HG03460 (cell line): ENCODE measurements around the gene MEX3B.
"Not testable (repeated sequence)": the region's sequence is repeated elsewhere in the genome, so short reads cannot be mapped to it uniquely, and the experiment has no call there.

ENCODE experiments used
- ATAC-seq: cut with Tn5 transposase; IDR thresholded peaks from one replicate; pipeline ENCODE4 v1.9.1; 2021; ENCODE audit not compliant: unreplicated experiment

Gene MEX3B

GRCh38 chr15:82051664-82052063, 5.8 kb upstream of the MEX3B start:
- no peak for ATAC-seq

GRCh38 chr15:82048811-82049210, 3.0 kb upstream of the MEX3B start:
- ATAC-seq, result no peak

GRCh38 chr15:82047453-82048400, 1.9 kb upstream of the MEX3B start:
- ATAC-seq, result no peak

DNA sequence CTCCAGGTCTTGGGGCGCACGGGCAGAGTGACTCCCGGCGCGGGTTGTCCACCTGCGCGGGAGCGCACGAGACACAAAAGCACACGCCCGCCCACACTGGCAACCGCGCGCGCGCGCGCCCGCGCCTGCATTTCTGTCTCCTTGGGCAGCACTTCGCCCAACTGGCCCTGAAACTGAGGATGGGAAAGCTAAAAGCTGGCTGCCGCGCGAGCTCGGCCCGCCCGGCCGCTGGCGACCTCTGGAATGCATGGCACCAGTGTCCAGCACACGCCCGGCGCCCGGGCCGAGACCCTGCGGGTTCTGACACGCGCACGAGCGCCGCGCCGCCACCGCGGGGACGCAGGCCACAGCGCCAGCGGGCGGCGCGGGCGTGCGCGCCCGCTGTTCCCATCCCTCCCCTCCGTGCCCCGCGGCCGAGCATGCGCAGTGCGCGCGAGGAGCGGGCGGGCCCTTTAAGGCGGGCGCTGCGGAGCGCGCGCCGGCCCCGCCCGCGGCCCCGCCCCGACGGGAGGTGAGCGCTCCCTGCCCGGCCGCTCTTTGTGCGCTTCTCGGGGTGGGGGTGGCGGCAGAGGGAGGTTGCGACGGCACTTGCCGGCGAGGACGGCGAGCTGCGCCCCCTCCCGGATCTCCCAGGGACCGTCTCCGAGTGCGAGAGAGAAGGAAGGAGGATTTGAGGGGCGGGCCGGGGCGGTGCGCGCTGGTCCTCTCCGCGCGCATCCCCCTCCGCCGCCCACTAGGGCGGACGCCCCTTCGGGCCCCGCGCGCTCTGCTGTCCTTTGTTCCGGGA, 1.0 kb upstream of the MEX3B start:
- ATAC-seq, result peak; percentile 53

- peak; percentile 5 for ATAC-seq
Measured at GRCh38 chr15:82045179-82045891, 483 bp downstream of the MEX3B start.

- ATAC-seq, result no peak
Measured at GRCh38 chr15:82044373-82045178, 1.2 kb downstream of the MEX3B start.

- no peak for ATAC-seq
Measured at GRCh38 chr15:82043796-82044372, 1.9 kb downstream of the MEX3B start.

GRCh38 chr15:82043130-82043673, 2.6 kb downstream of the MEX3B start:
- ATAC-seq, result no peak

DNA sequence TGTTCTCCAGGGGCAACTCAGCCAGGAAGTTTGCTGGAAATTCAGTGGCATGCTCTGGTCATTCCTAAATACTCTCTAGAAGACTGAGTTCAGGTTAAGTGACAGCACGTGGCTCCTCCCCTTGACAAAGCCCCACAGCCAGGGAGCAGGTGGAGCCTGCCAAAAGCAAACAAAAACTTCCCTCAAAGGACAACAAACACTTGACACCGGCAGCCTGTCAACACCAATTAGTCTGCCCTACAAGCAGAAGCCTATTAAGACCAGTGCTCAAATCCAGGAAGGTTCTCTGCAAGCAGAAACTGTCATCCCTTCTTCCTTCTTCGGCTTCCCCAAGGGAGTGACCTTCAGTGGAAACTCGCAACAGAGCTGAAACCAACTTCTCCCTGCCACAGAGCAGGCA, 5.0 kb downstream of the MEX3B start:
- no peak for ATAC-seq

GRCh38 chr15:82040390-82040789, 5.4 kb downstream of the MEX3B start:
- ATAC-seq, result no peak

GRCh38 chr15:82039871-82040270, 5.9 kb downstream of the MEX3B start:
- no peak for ATAC-seq

DNA sequence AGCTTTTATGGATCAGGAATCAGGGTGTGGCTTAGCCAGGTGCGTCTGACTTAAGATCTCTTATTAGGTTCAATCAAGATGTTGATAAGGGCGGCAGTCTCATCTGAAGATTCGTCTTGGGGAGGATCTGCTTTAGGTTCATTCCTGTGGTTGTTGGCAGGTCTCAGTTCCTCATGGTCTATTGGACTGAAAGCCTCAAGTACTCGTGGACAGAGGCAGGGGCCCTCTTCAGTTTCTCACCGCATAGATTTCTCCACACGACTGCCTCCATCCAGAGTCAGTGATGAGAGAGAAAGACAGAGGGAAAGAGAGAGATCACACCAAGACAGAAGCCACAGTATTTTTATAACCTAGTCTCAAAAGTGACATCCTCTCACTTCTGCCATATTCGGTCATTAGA, 9.4 kb downstream of the MEX3B start:
- no peak for ATAC-seq

DNA sequence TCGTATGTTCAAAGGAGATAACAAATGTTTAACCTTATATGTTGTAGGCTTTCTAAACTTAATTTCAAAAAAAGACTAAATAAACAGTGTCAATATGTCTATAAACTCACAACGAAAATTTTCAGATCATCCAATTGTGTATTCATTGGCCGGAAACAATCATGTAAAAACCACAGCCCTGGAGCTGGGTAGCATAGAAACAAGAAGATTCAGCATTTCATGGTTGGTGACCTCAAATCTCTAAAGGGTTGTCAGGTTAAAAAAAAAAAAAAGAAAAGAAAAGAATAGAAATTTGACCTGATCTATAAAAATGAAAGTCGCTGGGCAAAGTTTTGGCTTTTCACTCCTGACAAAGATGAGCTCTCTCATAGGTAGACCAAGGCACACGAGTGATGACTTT, 13.9 kb downstream of the MEX3B start:
- ATAC-seq, result no peak

GRCh38 chr15:82030176-82030575, 15.6 kb downstream of the MEX3B start:
- ATAC-seq, result no peak

GRCh38 chr15:82028163-82028562, 17.7 kb downstream of the MEX3B start:
- ATAC-seq, result not testable (repeated sequence)

- ATAC-seq, result no peak
Measured at GRCh38 chr15:82021992-82022391, 23.8 kb downstream of the MEX3B start.

DNA sequence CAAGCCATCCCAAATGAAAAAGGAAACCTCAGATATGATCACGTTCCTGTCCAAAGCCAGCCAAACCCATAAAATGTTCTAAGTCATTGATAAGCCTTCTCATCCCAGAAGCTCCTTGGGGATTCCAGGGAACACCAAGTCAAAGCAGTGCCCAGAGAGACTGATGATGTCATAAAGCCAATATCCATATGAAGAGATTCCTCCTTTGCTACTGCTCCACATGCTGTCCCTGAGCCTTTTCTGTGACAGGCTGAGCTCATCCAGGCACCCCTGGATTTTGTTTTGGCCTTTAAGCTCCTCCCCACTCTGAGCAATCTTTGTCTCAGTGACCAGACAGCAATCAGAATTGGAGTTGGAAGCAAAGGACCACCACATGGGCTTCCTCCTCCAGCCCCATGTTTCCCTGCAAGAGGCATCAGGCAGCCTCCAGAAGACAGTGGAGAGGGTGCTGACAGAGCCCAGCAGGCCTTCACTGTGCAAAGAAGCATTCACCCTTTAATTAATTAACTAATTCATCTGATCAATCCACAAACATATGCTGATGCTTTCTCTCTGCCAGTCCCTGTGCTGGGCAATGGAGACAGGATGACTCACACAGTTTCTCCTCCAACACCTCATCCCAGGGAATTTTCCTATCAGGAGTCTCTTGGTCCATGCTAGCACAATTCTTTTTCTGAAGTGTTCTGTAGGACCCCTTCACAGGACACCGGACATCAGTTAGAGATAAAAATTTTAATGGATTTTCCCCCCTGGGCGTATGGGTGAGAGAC, 25.0 kb downstream of the MEX3B start:
- no peak for ATAC-seq

DNA sequence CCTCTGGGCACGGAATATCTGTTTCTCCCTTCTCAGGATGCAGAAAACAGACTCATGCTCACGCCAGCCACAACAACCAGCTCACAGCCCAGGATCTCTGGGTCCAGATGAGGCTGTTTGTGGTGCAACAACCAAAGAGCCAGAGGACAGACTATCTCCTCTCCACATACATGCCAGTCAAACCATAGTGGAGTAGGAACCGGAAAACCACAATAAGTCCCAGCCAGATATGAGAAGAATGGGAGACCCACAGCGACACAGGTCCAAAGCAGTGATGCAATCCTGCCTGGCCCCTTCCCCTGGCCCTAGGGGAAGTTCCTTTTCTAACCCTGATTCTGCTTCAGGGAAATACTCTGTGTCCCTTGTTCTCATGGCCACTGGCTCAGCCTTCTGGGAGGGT, 27.6 kb downstream of the MEX3B start:
- ATAC-seq, result no peak

DNA sequence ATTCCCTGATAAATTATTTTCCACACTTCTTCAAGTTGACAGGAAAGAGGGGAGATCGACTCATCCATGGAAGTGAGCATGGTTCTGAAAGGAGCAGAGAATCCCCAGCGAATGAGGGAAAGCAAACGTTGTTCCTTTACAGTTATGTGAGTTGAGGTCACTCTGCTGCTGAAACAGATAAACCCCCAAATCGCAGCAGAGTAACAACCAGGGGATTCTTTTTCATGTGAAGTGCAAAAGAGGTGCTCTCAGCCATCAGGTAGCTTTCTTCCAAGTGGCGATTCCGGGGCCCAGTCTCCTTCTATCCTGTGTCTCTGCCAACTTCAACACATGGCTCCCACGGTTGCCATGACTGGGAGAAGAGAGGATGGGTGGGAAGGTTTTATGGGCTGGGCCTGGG, 28.2 kb downstream of the MEX3B start:
- ATAC-seq, result no peak
